Measurements from ENCODE around the gene ZFP69B. TPM values are rescaled to one million over a fixed set of nuclear protein-coding genes. Genes with fewer than 3 reads are reported as not detected.

The ZFP69B gene
- total RNA-seq, 4 donors from 2014 or later, result 0.68 to 1.9 TPM; not detected in 2

GRCh38 chr1:40435471-40435870, 14.8 kb upstream of the ZFP69B start:
- Histone ChIP-seq H3K36me3 (no peaks in the 10 kb centered on the region), H3K4me3 (no peak overlapping the region), H3K27me3 (no peaks in the 10 kb centered on the region), H3K4me1 (no peaks in the 10 kb centered on the region), H3K9me3 (no peaks in the 10 kb centered on the region), H3K27ac (no peak overlapping the region)
- in situ Hi-C loops (cut with MboI; ENCODE audit: low pct_ligation_motif_present in 1 of 4, low pct_unique_long_range_greater_than_20kb in 1 of 4, low sequenced_read_pairs in 3 of 4) (loop anchor here in 2 of 4 donors (10.0 to 25.0 kb wide), 2 partner anchors 291 to 298 kb away; no protein-coding TSS in a partner anchor), intact Hi-C loops (cut with DNase I; ENCODE audit: low total_unique reads) (no loop called here)
- WGBS, 2 donors (ENCODE audit: low coverage in 1 of 2), result 85 to 97% methylated on average over 2 to 5 of the region's 5 CpGs
- TF ChIP-seq POLR2AphosphoS5 (IDR thresholded peaks at IDR 0.05) (no peak), CTCF (IDR thresholded peaks at IDR 0.05) (no peak), EP300 (IDR thresholded peaks at IDR 0.05; ENCODE audit: low read depth) (no peak), POLR2A (IDR thresholded peaks at IDR 0.05) (no peak)
- no peak for DNase-seq

GRCh38 chr1:40435876-40436275, 14.4 kb upstream of the ZFP69B start:
- intact Hi-C loops (cut with DNase I; ENCODE audit: low total_unique reads) (no loop called here), in situ Hi-C loops (cut with MboI; ENCODE audit: low pct_ligation_motif_present in 1 of 4, low pct_unique_long_range_greater_than_20kb in 1 of 4, low sequenced_read_pairs in 3 of 4) (loop anchor here in 2 of 4 donors (10.0 to 25.0 kb wide), 2 partner anchors 291 to 299 kb away; no protein-coding TSS in a partner anchor)
- WGBS, 2 donors (ENCODE audit: low coverage in 1 of 2), result 85 to 90% methylated on average over 2 to 4 of the region's 4 CpGs
- H3K27me3 ChIP-seq, result no peaks in the 10 kb centered on the region
- no peaks in the 10 kb centered on the region for H3K36me3 ChIP-seq
- DNase-seq, result no peak
- no peak overlapping the region for H3K27ac ChIP-seq
- no peak overlapping the region for H3K4me3 ChIP-seq
- no peaks in the 10 kb centered on the region for H3K4me1 ChIP-seq
- H3K9me3 ChIP-seq, result no peaks in the 10 kb centered on the region
- TF ChIP-seq CTCF (IDR thresholded peaks at IDR 0.05), result no peak
- TF ChIP-seq POLR2A (IDR thresholded peaks at IDR 0.05), result no peak
- TF ChIP-seq EP300 (IDR thresholded peaks at IDR 0.05; ENCODE audit: low read depth), result no peak
- no peak for TF ChIP-seq POLR2AphosphoS5 (IDR thresholded peaks at IDR 0.05)

GRCh38 chr1:40438391-40439015, 11.8 kb upstream of the ZFP69B start:
- H3K27me3 ChIP-seq, result no peaks in the 10 kb centered on the region
- H3K4me1 ChIP-seq, result no peaks in the 10 kb centered on the region
- no peak overlapping the region for H3K4me3 ChIP-seq
- TF ChIP-seq POLR2AphosphoS5 (IDR thresholded peaks at IDR 0.05) (no peak), CTCF (IDR thresholded peaks at IDR 0.05) (peak; percentile 43 to 67 (median 50)), EP300 (IDR thresholded peaks at IDR 0.05; ENCODE audit: low read depth) (no peak)
- no peak for DNase-seq
- H3K27ac ChIP-seq, result no peak overlapping the region
- H3K36me3 ChIP-seq, result no peaks in the 10 kb centered on the region
- H3K9me3 ChIP-seq, result no peaks in the 10 kb centered on the region
- WGBS, 2 donors (ENCODE audit: low coverage in 1 of 2), result 62 to 64% methylated on average over 3 of the region's 3 CpGs
- intact Hi-C loops (cut with DNase I; ENCODE audit: low total_unique reads), result no loop called here
- in situ Hi-C loops (cut with MboI; ENCODE audit: low pct_ligation_motif_present in 1 of 4, low pct_unique_long_range_greater_than_20kb in 1 of 4, low sequenced_read_pairs in 3 of 4), result loop anchor here in 2 of 4 donors (10.0 to 25.0 kb wide), 2 partner anchors 294 to 301 kb away; no protein-coding TSS in a partner anchor

DNA sequence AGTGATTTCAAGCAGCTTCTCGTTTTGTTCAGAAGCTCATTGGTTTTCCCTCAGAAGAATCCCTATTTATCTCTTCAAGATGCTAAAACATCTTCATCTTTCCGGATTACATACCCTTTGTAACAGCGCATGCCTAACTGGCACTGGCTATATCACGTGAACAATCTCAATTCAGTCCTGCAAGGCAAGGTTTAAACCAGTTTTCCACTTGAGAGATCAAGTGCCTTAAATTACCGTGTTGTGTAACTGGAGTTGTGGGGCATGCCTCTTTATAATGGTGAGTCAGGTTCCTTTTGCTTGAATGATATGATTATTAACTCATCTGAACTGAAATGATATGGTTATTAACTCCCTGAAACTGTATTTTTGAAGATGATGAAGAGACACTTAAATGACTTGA, 11.0 kb upstream of the ZFP69B start:
- intact Hi-C loops (cut with DNase I; ENCODE audit: low total_unique reads) (no loop called here), in situ Hi-C loops (cut with MboI; ENCODE audit: low pct_ligation_motif_present in 1 of 4, low pct_unique_long_range_greater_than_20kb in 1 of 4, low sequenced_read_pairs in 3 of 4) (loop anchor here in 2 of 4 donors (10.0 to 25.0 kb wide), 2 partner anchors 294 to 302 kb away; no protein-coding TSS in a partner anchor)
- no peaks in the 10 kb centered on the region for H3K4me1 ChIP-seq
- H3K36me3 ChIP-seq, result no peaks in the 10 kb centered on the region
- TF ChIP-seq POLR2AphosphoS5 (IDR thresholded peaks at IDR 0.05) (no peak), POLR2A (IDR thresholded peaks at IDR 0.05) (no peak), CTCF (IDR thresholded peaks at IDR 0.05) (no peak), EP300 (IDR thresholded peaks at IDR 0.05; ENCODE audit: low read depth) (no peak)
- no peak overlapping the region for H3K27ac ChIP-seq
- no peaks in the 10 kb centered on the region for H3K27me3 ChIP-seq
- 84 to 86% methylated on average over 4 to 5 of the region's 5 CpGs for WGBS, 2 donors (ENCODE audit: low coverage in 1 of 2)
- DNase-seq, result no peak
- no peaks in the 10 kb centered on the region for H3K9me3 ChIP-seq
- H3K4me3 ChIP-seq, result no peak overlapping the region

All from transverse colon (tissue), 4 donors.